MCF 10A (cell line): ENCODE measurements around the gene ANTKMT. TPM values are rescaled to one million over a fixed set of nuclear protein-coding genes. Genes with fewer than 3 reads are reported as not detected.
A peak's percentile ranks its signal among the peaks of the same experiment; 100 is the strongest.

Source experiments
- BruUV-seq: library from RNA; stranded (reverse); fragments of 400-500 nt; replicated peaks from 2 replicates; lab custom pipeline; 2021; lab: Mats Ljungman, UMichigan
- CTCF ChIA-PET: fragments of 300-600 bp; sonication (Branson Sonifier 250); formaldehyde crosslinking; extraction: SDS; loops from one replicate; lab custom pipeline; 2021; ENCODE audit warnings: antibody characterized with exemption, inconsistent platforms; lab: Yijun Ruan, JAX
- POLR2A ChIA-PET: fragments of 300-600, 350-650 bp; sonication (Branson Sonifier 250); formaldehyde crosslinking; extraction: SDS; loops from one replicate; lab custom pipeline; 2020; ENCODE audit warnings: antibody characterized with exemption, inconsistent platforms; lab: Yijun Ruan, JAX
- DNase-seq: peaks from one replicate; pipeline ENCODE4 v3.0.0-alpha.2; 2018; ENCODE audit not compliant: unreplicated experiment
- H3K27ac Mint-ChIP-seq: one replicate; pipeline ENCODE4 v1.8.0; 2022; ENCODE audit warnings: mild to moderate bottlenecking, low read depth, mixed read lengths; ENCODE audit not compliant: unreplicated experiment
- H3K27me3 Mint-ChIP-seq: one replicate; pipeline ENCODE4 v1.8.0; 2022; ENCODE audit warnings: mixed read lengths; ENCODE audit not compliant: insufficient read depth, unreplicated experiment
- H3K36me3 Mint-ChIP-seq: one replicate; pipeline ENCODE4 v1.8.0; 2022; ENCODE audit warnings: mild to moderate bottlenecking, moderate library complexity, mixed read lengths; ENCODE audit not compliant: insufficient read depth, unreplicated experiment
- H3K4me1 Mint-ChIP-seq: one replicate; pipeline ENCODE4 v1.8.0; 2022; ENCODE audit warnings: mixed read lengths; ENCODE audit not compliant: insufficient read depth, unreplicated experiment
- H3K4me3 Mint-ChIP-seq: one replicate; pipeline ENCODE4 v1.8.0; 2022; ENCODE audit warnings: mild to moderate bottlenecking, moderate library complexity, mixed read lengths; ENCODE audit not compliant: unreplicated experiment
- H3K9me3 Mint-ChIP-seq: one replicate; pipeline ENCODE4 v1.8.0; 2022; ENCODE audit warnings: mixed read lengths; ENCODE audit not compliant: unreplicated experiment
- CTCF ChIP-seq: fragments of 200-600 bp; IDR thresholded peaks from one replicate; pipeline ENCODE4 v1.8.0; 2022; ENCODE audit warnings: antibody characterized with exemption, mild to moderate bottlenecking; ENCODE audit not compliant: unreplicated experiment
- intact Hi-C: fragments of 100-400 bp; cut with micrococcal nuclease; formaldehyde crosslinking; loops from 2 replicates; pipeline ENCODE4 v1.14.1; 2022
- total RNA-seq: library from RNA; stranded (reverse); gene quantifications from 2 replicates; pipeline ENCODE4 v1.2.3, GENCODE V29; 2022

The ANTKMT gene
- total RNA-seq, 1 experiment from 2014 or later = 54.7 TPM

DNA sequence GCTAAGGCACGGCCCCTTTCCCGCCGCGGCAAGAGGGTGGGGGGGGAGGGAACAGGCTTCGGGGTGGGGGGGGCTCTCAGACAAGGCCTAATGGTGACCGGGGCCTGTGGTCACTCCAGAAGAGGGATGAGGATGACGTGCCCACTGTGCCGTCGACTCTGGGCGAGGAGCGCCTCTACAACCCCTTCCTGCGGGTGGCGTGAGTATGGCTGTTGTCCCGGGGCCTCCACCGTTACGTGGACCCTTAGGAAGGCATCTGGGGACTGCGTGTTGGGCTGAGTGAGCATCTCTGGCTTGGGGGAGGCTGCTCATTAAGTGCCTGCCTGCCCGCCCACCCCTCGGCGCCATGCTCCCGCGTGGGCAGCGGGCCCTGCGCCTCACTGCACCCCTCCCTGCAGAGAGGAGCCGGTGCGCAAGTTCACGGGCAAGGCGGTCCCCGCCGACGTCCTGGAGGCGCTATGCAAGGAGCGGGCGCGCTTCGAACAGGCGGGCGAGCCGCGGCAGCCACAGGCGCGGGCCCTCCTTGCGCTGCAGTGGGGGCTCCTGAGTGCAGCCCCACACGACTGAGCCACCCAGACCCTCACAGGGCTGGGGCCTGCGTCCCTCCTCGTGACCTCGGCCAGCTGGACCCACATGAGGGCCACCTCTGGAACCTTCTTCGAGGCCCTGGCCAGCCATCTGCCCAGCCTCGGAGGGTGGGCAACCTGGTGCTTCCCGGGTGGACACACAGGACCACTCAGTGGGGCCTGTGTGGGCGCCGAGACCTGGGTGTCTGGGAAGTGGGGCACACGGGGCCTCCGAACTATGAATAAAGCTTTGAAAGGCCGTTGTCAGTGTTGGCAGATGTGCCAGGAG, 8.2 kb downstream of the ANTKMT start:
- TF ChIP-seq CTCF = no peak
- ChIA-PET CTCF (interaction anchor here (0.6 to 1.1 kb wide), 4 partner anchors 9 to 195 kb away, joined by 3 to 4 read pairs (median 4); no protein-coding TSS in a partner anchor), POLR2A (interaction anchor here (1.0 to 9.6 kb wide), 10 partner anchors 8 to 58 kb away, joined by 3 to 124 read pairs (median 8); partner anchors contain the start of genes ANTKMT, CIAO3, METRN and MSLN)
- no peaks in the 10 kb centered on the region for H3K27me3 Mint-ChIP-seq
- no peaks in the 10 kb centered on the region for H3K9me3 Mint-ChIP-seq
- H3K27ac Mint-ChIP-seq = no peak overlapping the region
- H3K36me3 Mint-ChIP-seq = peaks cover 34% of the 10 kb centered on the region
- intact Hi-C loops = loop anchor here (5.0 kb wide), 1 partner anchor 58 kb away; the partner anchor contains the start of genes CHTF18 and RPUSD1
- no peaks in the 10 kb centered on the region for H3K4me1 Mint-ChIP-seq
- DNase-seq = no peak
- BruUV-seq = TSS peak; percentile 26
- peak overlapping the region; percentile 65 for H3K4me3 Mint-ChIP-seq

DNA sequence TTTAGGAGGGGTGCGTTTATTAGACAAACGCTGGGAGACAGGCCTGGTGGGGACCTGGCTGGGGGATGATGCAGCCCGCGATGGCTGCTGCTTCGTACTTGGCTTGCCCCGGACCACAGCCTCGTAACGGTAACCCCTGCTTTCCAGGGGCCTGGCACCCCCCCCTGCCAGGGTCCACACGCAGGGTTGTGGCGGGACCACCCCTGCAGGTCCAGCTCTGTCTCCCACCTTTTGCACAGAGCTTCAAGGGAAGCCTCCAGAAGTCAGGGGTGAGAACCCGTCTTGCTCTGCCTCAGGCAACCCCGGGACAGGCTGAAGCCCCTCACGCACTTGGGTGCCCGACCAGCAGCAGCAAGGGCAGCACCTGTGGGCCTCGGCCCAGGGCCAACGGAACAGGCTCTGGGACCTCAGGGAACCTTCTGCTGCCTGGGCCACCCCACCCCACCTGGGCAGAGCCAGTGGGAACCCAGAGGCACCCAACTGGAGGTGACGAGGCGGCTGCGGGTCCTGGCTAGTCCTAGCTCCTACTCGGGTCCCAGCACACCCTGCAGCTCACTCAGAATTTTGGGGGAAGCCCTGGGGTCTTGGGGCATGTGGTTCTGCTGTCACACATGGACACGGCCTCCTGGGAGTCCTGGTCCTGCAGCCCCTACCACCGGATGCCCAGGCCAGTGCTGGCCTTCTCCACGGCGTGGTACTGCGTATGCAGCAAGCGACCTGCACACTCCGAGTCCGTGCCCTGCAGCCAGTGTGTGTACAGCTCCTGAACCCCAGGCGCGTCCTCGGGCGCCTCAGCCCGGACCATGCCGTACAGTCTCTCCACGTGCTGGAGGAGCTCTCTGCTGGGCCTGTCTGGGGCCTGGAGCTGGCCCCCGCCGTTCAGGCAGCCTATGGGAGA, 9.1 kb downstream of the ANTKMT start:
- TSS peak; percentile 15 for BruUV-seq
- ChIA-PET CTCF (interaction anchor here (0.5 to 1.4 kb wide), 7 partner anchors 10 to 306 kb away, joined by 3 to 6 read pairs (median 4); no protein-coding TSS in a partner anchor), POLR2A (interaction anchor here (1.1 to 3.5 kb wide), 5 partner anchors 9 to 46 kb away, joined by 3 to 23 read pairs (median 4); partner anchors contain the start of genes ANTKMT, CIAO3, JMJD8 and METRN)
- Mint-ChIP-seq H3K36me3 (peaks cover 41% of the 10 kb centered on the region), H3K27ac (no peak overlapping the region), H3K4me3 (no peak overlapping the region), H3K4me1 (no peaks in the 10 kb centered on the region), H3K27me3 (no peaks in the 10 kb centered on the region), H3K9me3 (no peaks in the 10 kb centered on the region)
- DNase-seq = no peak
- intact Hi-C loops = loop anchor here (5.0 kb wide), 1 partner anchor 57 kb away; the partner anchor contains the start of genes CHTF18 and RPUSD1
- no peak for TF ChIP-seq CTCF

DNA sequence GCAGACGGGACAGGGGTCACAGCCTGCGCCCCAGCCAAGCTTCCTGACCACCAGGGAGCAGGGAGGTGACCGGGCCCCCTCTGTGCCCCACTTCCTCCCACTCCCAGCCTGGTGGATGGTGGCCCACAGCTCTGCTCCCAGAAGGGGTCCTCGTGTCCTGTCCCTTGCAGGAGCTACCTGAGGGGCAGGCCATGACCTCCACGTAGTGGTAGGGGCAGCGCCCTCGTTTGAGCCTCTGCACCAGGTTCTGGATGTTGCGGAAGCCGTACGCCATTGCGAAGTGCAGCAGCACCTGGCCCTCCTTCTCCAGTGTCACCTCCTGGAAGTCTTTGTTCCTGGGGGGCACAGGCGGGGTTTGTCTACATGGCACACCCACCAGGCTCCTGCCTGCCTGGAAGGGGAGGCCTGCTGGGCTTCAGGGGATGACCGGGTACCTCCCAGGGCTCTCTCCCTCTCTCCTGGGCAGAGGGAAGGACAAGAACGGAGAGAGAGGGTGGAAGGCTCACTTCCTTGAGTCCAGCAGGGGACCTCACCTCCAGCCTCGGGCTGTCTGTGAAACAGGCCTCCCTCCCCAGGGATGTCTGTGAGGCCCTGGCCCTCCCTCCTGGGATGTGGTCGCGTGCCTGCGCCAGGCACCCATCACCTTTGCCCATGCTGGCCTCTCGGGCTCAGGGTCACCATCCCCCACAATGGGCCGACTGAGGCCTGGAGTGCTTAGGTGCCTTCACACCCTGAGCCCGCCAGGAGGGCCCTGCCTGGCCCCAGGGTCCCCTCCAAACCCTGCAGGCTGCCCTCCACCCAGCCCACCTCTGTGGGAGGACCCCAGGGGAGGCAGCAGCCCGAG, 9.9 kb downstream of the ANTKMT start:
- Mint-ChIP-seq H3K36me3 (peaks cover 42% of the 10 kb centered on the region), H3K4me3 (no peak overlapping the region), H3K4me1 (no peaks in the 10 kb centered on the region), H3K9me3 (no peaks in the 10 kb centered on the region), H3K27me3 (no peaks in the 10 kb centered on the region), H3K27ac (no peak overlapping the region)
- no peak for DNase-seq
- intact Hi-C loops = no loop called here
- no TSS peak for BruUV-seq
- POLR2A ChIA-PET = interaction anchor here (1.1 to 3.5 kb wide), 5 partner anchors 10 to 47 kb away, joined by 3 to 23 read pairs (median 4); partner anchors contain the start of genes ANTKMT, CIAO3, JMJD8 and METRN
- CTCF ChIA-PET = interaction anchor here (0.5 to 1.7 kb wide), 4 partner anchors 9 to 52 kb away, joined by 3 to 6 read pairs (median 5); partner anchors contain the start of gene CIAO3
- TF ChIP-seq CTCF = no peak
